IMR-90 (cell line): Measurements from ENCODE around the gene PIAS4. TPM values are rescaled to one million over a fixed set of nuclear protein-coding genes. Genes with fewer than 3 reads are reported as not detected.

Experiments
- ATAC-seq: fragments of 200-7000 bp; cut with Tn5 transposase; 2 replicates; pipeline ENCODE4 v1.9.1; 2020; ENCODE audit warnings: low read depth, mild to moderate bottlenecking, moderate library complexity
- BruUV-seq: library from RNA; stranded (reverse); fragments of 400-500 nt; replicated peaks from 2 replicates; lab custom pipeline; 2021; lab: Mats Ljungman, UMichigan
- CTCF ChIA-PET: fragments of 300-600 bp; formaldehyde crosslinking; extraction: SDS; loops from one replicate; lab custom pipeline; 2021; ENCODE audit warnings: antibody characterized with exemption; lab: Yijun Ruan, JAX
- POLR2A ChIA-PET: fragments of 300-600 bp; sonication (Branson Sonifier 250); formaldehyde crosslinking; loops from one replicate; lab custom pipeline; 2022; ENCODE audit warnings: antibody characterized with exemption; ENCODE audit not compliant: unreplicated experiment; lab: Charles Lee
- DNase-seq: peaks from one replicate; pipeline ENCODE4 v3.0.0; 2013
- H2AFZ ChIP-seq: replicated peaks from 2 replicates; pipeline ENCODE3; 2013; ENCODE audit warnings: low read length, mild to moderate bottlenecking; ENCODE audit not compliant: poor library complexity
- H2AK5ac ChIP-seq: 2 replicates; pipeline ENCODE4 v1.6.1; 2013; ENCODE audit warnings: low read depth, low read length, inconsistent platforms
- H2AK9ac ChIP-seq: replicated peaks from 2 replicates; pipeline ENCODE3; 2013; ENCODE audit warnings: mild to moderate bottlenecking, low read depth, low read length, moderate library complexity; ENCODE audit not compliant: poor library complexity
- H2BK120ac ChIP-seq: 2 replicates; pipeline ENCODE4 v1.6.1; 2013; ENCODE audit warnings: low read depth, low read length, inconsistent platforms
- H2BK15ac ChIP-seq: 3 replicates; pipeline ENCODE4 v1.6.1; 2013; ENCODE audit warnings: low read depth, low read length, inconsistent platforms
- H2BK20ac ChIP-seq: 2 replicates; pipeline ENCODE4 v1.6.1; 2013; ENCODE audit warnings: low read depth, mild to moderate bottlenecking, inconsistent platforms, low read length, moderate library complexity
- H2BK5ac ChIP-seq: 2 replicates; pipeline ENCODE4 v1.6.1; 2013; ENCODE audit warnings: mild to moderate bottlenecking, low read depth, low read length, inconsistent platforms; ENCODE audit not compliant: poor library complexity, severe bottlenecking
- H3K14ac ChIP-seq: replicated peaks from 2 replicates; pipeline ENCODE4 v1.6.1; 2013; ENCODE audit warnings: low read depth, low read length, inconsistent platforms
- H3K18ac ChIP-seq: 2 replicates; pipeline ENCODE4 v1.6.1; 2013; ENCODE audit warnings: low read depth, low read length, control low read depth
- H3K23ac ChIP-seq: 2 replicates; pipeline ENCODE4 v1.6.1; 2013; ENCODE audit warnings: low read depth, low read length, inconsistent platforms
- H3K27ac ChIP-seq: 2 replicates; pipeline ENCODE4 v1.5.1; 2013; ENCODE audit warnings: mild to moderate bottlenecking, control low read depth, low read length; ENCODE audit not compliant: insufficient read depth
- H3K27me3 ChIP-seq: 2 replicates; pipeline ENCODE4 v1.6.1; 2013; ENCODE audit warnings: low read length; ENCODE audit not compliant: control insufficient read depth, insufficient read depth
- H3K36me3 ChIP-seq: 2 replicates; pipeline ENCODE4 v1.6.1; 2013; ENCODE audit warnings: low read length, mixed read lengths; ENCODE audit not compliant: control insufficient read depth, insufficient read depth
- H3K4ac ChIP-seq: 2 replicates; pipeline ENCODE4 v1.6.1; 2013; ENCODE audit warnings: low read depth, low read length, inconsistent platforms
- H3K4me1 ChIP-seq: 2 replicates; pipeline ENCODE4 v1.6.1; 2013; ENCODE audit warnings: low read length, mixed read lengths; ENCODE audit not compliant: control insufficient read depth, insufficient read depth
- H3K4me2 ChIP-seq: 2 replicates; pipeline ENCODE4 v1.6.1; 2013; ENCODE audit warnings: low read depth, mild to moderate bottlenecking, control low read depth, low read length, moderate library complexity
- H3K4me3 ChIP-seq: 2 replicates; pipeline ENCODE4 v1.5.1; 2013; ENCODE audit warnings: low read depth, mild to moderate bottlenecking, control low read depth, low read length, moderate library complexity; ENCODE audit not compliant: insufficient read depth
- H3K56ac ChIP-seq: 2 replicates; pipeline ENCODE4 v1.6.1; 2013; ENCODE audit warnings: low read length, inconsistent platforms; ENCODE audit not compliant: insufficient read depth; ENCODE audit errors: extremely low read depth
- H3K79me1 ChIP-seq, 2 experiments: 2 replicates each; pipeline ENCODE4 v1.6.1; 2013; ENCODE audit warnings: low read length in 2 of 2, inconsistent platforms in 1 of 2, low read depth in 1 of 2
- H3K9ac ChIP-seq: 2 replicates; pipeline ENCODE4 v1.6.1; 2013; ENCODE audit warnings: low read depth, low read length, control low read depth
- H3K9me1 ChIP-seq: 2 replicates; pipeline ENCODE4 v1.6.1; 2013; ENCODE audit warnings: low read length, inconsistent platforms; ENCODE audit not compliant: insufficient read depth
- H3K9me3 ChIP-seq: 2 replicates; pipeline ENCODE4 v1.6.1; 2013; ENCODE audit warnings: low read length; ENCODE audit not compliant: control insufficient read depth, insufficient read depth
- H4K20me1 ChIP-seq: 2 replicates; pipeline ENCODE4 v1.6.1; 2013; ENCODE audit warnings: low read length, inconsistent platforms; ENCODE audit not compliant: insufficient read depth
- H4K5ac ChIP-seq: 2 replicates; pipeline ENCODE4 v1.6.1; 2013; ENCODE audit warnings: mild to moderate bottlenecking, low read depth, low read length, control low read depth
- H4K8ac ChIP-seq, 2 experiments: 2 replicates each; pipeline ENCODE4 v1.6.1; 2013; ENCODE audit warnings: low read depth in 2 of 2, low read length in 2 of 2, control low read depth in 1 of 2, inconsistent platforms in 1 of 2
- H4K91ac ChIP-seq: 2 replicates; pipeline ENCODE4 v1.6.1; 2013; ENCODE audit warnings: low read depth, low read length, inconsistent platforms; ENCODE audit not compliant: insufficient read depth
- BHLHE40 ChIP-seq: fragments of 150-350 bp; IDR thresholded peaks from 2 replicates; pipeline ENCODE4 v1.6.1; 2016; ENCODE audit warnings: mild to moderate bottlenecking, low read depth, low read length
- CEBPB ChIP-seq: IDR thresholded peaks from 2 replicates; pipeline ENCODE4 v1.6.1; 2012; ENCODE audit warnings: low read depth, low read length, improper control_type of control experiment
- CHD1 ChIP-seq: IDR thresholded peaks from 2 replicates; pipeline ENCODE4 v1.6.1; 2012; ENCODE audit warnings: low read depth, low read length, improper control_type of control experiment
- MAFK ChIP-seq: IDR thresholded peaks from 2 replicates; pipeline ENCODE4 v1.6.1; 2012; ENCODE audit warnings: low read depth, low read length, improper control_type of control experiment
- MXI1 ChIP-seq: IDR thresholded peaks from 2 replicates; pipeline ENCODE4 v1.6.1; 2012; ENCODE audit warnings: low read depth, mild to moderate bottlenecking, low read length, moderate library complexity, borderline replicate concordance
- POLR2A ChIP-seq: IDR thresholded peaks from 2 replicates; pipeline ENCODE4 v1.6.1; 2012; ENCODE audit warnings: mild to moderate bottlenecking, low read depth, low read length
- WGBS, 2 experiments: methylation state at CpG; one replicate each; pipeline versions ENCODE4 v1.1.5 to v1.1.7; 2013; ENCODE audit warnings: missing lambda C conversion rate in 2 of 2; ENCODE audit not compliant: insufficient read length in 1 of 2; ENCODE audit errors: extremely low coverage in 2 of 2; 5-methylcytosine and 5-hydroxymethylcytosine counted together
- dilution Hi-C: fragments of 300-500 bp; cut with HindIII; formaldehyde crosslinking; loops from one replicate; pipeline ENCODE4 v1.14.3; 2018; ENCODE audit warnings: low sequenced_read_pairs; ENCODE audit not compliant: unreplicated experiment
- in situ Hi-C: fragments of 300-500 bp; cut with MboI; formaldehyde crosslinking; loops from 3 replicates; pipeline ENCODE4 v1.14.3; 2019; ENCODE audit warnings: low sequenced_read_pairs, inconsistent platforms, mixed read lengths
- intact Hi-C: fragments of 100-400 bp; cut with micrococcal nuclease; formaldehyde crosslinking; loops from 2 replicates; pipeline ENCODE4 v1.10.0; 2022
- polyA plus RNA-seq, 3 experiments: library from polyadenylated mRNA; depleted of rRNA; stranded (reverse); fragments of >200 nt; gene quantifications; 2 replicates each; pipeline ENCODE4 v1.2.3, GENCODE V29; 2012; ENCODE audit warnings: low replicate concordance in 1 of 3
- total RNA-seq: library from RNA; depleted of rRNA; stranded (reverse); fragments of >200 nt; gene quantifications from 2 replicates; pipeline ENCODE4 v1.2.3, GENCODE V29; 2012
- TF ChIP-seq, protein P1 (sequence below): fragments of 150-350 bp; IDR thresholded peaks from 2 replicates; pipeline ENCODE4 v1.6.1; 2016; ENCODE audit warnings: low read depth, mild to moderate bottlenecking, low read length, moderate library complexity, borderline replicate concordance

PIAS4 gene
- total and polyA plus RNA-seq, 2 of the 4 experiments (the other 2 are of a cell fraction) = 12.1 to 13.6 TPM

DNA sequence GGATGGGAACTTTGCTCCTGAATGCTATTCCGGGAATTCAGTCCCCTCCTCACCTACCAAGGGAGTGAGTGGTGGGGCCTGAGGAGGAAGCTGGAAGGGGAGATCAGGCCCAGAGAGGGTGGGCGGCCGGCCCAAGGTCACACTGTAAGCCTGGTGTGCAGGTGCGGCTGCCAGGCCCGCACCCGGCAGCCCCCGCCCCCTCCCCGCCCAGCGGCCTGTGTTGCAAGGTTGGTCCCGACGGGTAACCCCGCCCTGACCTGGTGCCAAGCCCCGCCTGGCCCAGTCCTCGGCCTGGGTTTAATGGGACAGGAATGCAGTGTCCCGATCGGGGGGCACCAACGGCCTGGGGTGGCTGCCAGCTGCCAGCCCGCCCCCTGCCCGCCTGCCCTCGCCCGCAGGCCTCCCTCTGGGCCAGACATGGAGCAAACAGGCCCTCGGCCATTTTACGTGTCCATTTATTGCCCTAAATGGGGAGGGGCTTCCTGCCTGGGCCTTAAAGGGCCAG lies 53.7 kb downstream of the PIAS4 start:
- CTCF ChIA-PET = no interaction called here
- peaks cover 45% of the 10 kb centered on the region for H3K4me1 ChIP-seq
- dilution Hi-C loops = no loop called here

More for the DNA sequence above, 53.7 kb downstream of the PIAS4 start:
- Histone ChIP-seq H3K23ac (no peak overlapping the region), H4K91ac (no peak overlapping the region), H3K9me3 (no peaks in the 10 kb centered on the region), H3K9ac (no peak overlapping the region), H3K18ac (no peak overlapping the region), H2BK20ac (no peak overlapping the region), H2AK5ac (no peak overlapping the region), H3K79me1 (peaks cover 0 to 37% of the 10 kb centered on the region in 2 experiments; a peak in 2 of 4 replicates), H3K4me2 (no peak overlapping the region), H2AK9ac (peak overlapping the region; percentile 44), H4K8ac (no peak overlapping the region), H4K5ac (no peak overlapping the region), H4K20me1 (peaks cover 84% of the 10 kb centered on the region), H2BK120ac (no peak overlapping the region), H3K27ac (no peak overlapping the region), H3K4me3 (no peak overlapping the region), H3K27me3 (no peaks in the 10 kb centered on the region), H3K14ac (no peak overlapping the region), H3K4ac (no peak overlapping the region), H2BK15ac (no peak overlapping the region), H2AFZ (no peak overlapping the region), H3K36me3 (peaks cover 25% of the 10 kb centered on the region), H3K9me1 (no peaks in the 10 kb centered on the region), H2BK5ac (no peak overlapping the region), H3K56ac (no peak overlapping the region)
- in situ Hi-C loops = no loop called here
- BruUV-seq = no TSS peak
- ATAC-seq (no peak), DNase-seq (no peak)
- 69% methylated on average over 12 of the region's 23 CpGs; no CpG with 5 or more reads in 1 of the 2 experiments for WGBS, 2 experiments
- TF ChIP-seq CEBPB (no peak), MXI1 (no peak), POLR2A (no peak), MAFK (no peak), BHLHE40 (no peak), CHD1 (no peak)
- TF ChIP-seq, protein P1, sequence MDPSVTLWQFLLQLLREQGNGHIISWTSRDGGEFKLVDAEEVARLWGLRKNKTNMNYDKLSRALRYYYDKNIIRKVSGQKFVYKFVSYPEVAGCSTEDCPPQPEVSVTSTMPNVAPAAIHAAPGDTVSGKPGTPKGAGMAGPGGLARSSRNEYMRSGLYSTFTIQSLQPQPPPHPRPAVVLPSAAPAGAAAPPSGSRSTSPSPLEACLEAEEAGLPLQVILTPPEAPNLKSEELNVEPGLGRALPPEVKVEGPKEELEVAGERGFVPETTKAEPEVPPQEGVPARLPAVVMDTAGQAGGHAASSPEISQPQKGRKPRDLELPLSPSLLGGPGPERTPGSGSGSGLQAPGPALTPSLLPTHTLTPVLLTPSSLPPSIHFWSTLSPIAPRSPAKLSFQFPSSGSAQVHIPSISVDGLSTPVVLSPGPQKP = no peak
- POLR2A ChIA-PET = no interaction called here
- intact Hi-C loops = no loop called here
